ENCODE measurements around the gene LAMB3.

The LAMB3 gene

DNA sequence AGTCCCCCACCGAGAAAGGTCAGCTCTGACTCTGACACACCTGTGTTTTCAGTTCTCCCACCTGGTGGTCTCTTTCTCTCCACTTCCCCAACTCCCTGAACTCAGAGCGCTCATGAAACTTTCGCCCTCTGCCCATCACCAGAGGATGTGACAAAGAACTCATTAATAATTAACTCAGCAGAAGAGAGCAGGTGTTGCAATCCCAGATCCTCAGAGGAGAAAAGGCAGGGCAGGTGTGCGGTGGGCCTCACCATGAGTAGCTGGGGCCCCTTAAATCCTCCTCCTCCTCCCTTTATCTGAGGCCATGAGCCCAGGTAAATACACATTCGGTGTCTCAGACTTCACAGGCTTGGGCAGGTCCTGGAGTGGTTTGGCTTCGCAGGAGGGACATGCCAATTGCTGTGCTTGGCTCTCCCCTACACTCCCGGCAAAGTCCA, 1.7 kb upstream of the LAMB3 start:
- no peak overlapping the region for H3K4me3 ChIP-seq (ENCODE audit: low read depth, low read length)
- TF ChIP-seq CTCF (IDR thresholded peaks at IDR 0.05; ENCODE audit: low read depth, low read length, missing control alignments) = no peak
- no peak for DNase-seq (ENCODE audit: low read depth)

- no peak for DNase-seq (ENCODE audit: low read depth)
- no peak for TF ChIP-seq CTCF (IDR thresholded peaks at IDR 0.05; ENCODE audit: low read depth, low read length, missing control alignments)
- no peak overlapping the region for H3K4me3 ChIP-seq (ENCODE audit: low read depth, low read length)
Measured at GRCh38 chr1:209652873-209653401, 712 bp upstream of the LAMB3 start.

- TF ChIP-seq CTCF (IDR thresholded peaks at IDR 0.05; ENCODE audit: low read depth, low read length, missing control alignments) = no peak
- DNase-seq (ENCODE audit: low read depth) = no peak
- H3K4me3 ChIP-seq (ENCODE audit: low read depth, low read length) = no peak overlapping the region
Measured at GRCh38 chr1:209651138-209651587, 1.1 kb downstream of the LAMB3 start.

DNA sequence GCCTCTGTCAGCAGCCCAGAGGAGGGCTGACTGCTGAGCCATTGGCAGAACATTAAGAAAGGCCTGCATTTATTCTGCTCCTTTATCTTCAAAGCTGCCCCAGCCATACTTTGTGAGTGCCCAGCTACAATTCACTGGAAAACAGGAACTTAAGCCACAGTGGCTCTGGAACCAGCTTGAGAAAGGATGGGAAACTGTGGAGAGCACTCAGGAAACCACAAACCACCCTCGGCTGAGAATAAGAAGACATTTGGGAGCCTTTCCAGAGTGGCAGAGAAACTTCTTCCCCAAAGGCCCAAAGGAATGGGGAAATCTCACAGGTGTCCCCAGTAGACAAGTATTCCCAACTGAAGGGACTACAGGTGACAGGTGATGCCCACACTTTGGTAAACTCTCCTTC, 1.8 kb downstream of the LAMB3 start:
- TF ChIP-seq CTCF (IDR thresholded peaks at IDR 0.05; ENCODE audit: low read depth, low read length, missing control alignments) = no peak
- no peak overlapping the region for H3K4me3 ChIP-seq (ENCODE audit: low read depth, low read length)
- no peak for DNase-seq (ENCODE audit: low read depth)

DNA sequence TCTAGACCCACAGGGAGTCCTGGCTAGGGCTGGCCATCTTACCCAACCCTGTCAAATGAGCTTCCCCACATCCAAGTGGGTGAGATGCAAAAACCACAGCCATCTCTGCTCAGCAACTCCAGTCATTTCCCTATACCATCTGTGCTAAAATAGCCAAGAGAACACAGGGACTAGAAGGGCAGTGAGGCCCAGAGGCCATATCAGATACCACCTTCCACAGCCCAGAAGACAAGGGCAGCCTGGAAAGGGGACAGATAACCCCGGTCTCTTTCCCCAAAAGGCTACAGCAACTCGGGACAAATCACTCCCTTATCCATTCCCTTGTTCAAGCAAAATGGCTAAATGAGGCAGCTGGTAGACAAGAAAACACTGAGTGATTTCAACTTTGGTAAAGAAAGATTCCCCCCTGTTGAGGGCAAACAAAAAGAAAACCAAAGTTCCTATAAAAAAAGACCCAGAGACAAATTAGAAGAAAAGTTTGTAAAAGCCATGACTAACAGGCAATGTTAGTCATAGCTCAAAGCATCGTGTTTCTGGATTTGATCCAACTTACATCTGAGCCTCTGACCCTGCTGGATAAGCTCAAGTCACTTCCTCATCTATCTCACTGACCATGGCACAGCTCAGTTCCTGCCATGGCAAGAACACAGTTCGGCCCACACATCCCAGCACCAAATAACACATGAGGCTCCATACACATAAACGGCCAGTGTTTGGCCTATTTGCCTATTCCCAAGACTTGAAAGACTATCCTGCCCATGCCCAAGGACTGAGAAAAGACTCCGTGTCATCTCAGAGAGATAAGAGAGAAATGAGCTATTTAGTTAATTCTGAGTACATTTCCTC, 3.1 kb downstream of the LAMB3 start:
- no peak for TF ChIP-seq CTCF (IDR thresholded peaks at IDR 0.05; ENCODE audit: low read depth, low read length, missing control alignments)
- DNase-seq (ENCODE audit: low read depth) = no peak
- no peak overlapping the region for H3K4me3 ChIP-seq (ENCODE audit: low read depth, low read length)

GRCh38 chr1:209648346-209648745, 3.9 kb downstream of the LAMB3 start:
- H3K4me3 ChIP-seq (ENCODE audit: low read depth, low read length) = no peak overlapping the region
- DNase-seq (ENCODE audit: low read depth) = no peak
- TF ChIP-seq CTCF (IDR thresholded peaks at IDR 0.05; ENCODE audit: low read depth, low read length, missing control alignments) = no peak

Measured in GM12864 (cell line).